K562 (cell line): ENCODE data around the gene PTPN7. TPM values are rescaled to one million over a fixed set of nuclear protein-coding genes. Genes with fewer than 3 reads are reported as not detected.

ENCODE experiments used
- CREB1 ChIP-seq, 2 experiments: sonication (generic) in 1 of 2; formaldehyde crosslinking in 1 of 2; IDR thresholded peaks; 2 replicates each; pipeline versions ENCODE4 v1.6.1 to v1.8.0; 2012 to 2022; ENCODE audit warnings: inconsistent platforms in 1 of 2, mild to moderate bottlenecking in 1 of 2, missing genetic modification reagents in 1 of 2, moderate library complexity in 1 of 2
- CREB3 ChIP-seq: fragments of 450-650 bp; conservative IDR thresholded peaks from 2 replicates; pipeline ENCODE4 v1.6.1; 2016; ENCODE audit warnings: missing genetic modification characterization, low read depth, mild to moderate bottlenecking, missing compliant biosample characterization, moderate library complexity
- GTF2E2 ChIP-seq: fragments of 200-800 bp; sonication (Bioruptor generic); IDR thresholded peaks from 2 replicates; pipeline ENCODE4 v1.6.1; 2016; ENCODE audit warnings: missing genetic modification characterization, missing compliant biosample characterization
- PRMT5 ChIP-seq: sonication (generic); formaldehyde crosslinking; IDR thresholded peaks from 2 replicates; pipeline ENCODE4 v1.5.0; 2020; ENCODE audit warnings: missing genetic modification reagents
- RREB1 ChIP-seq: fragments of 250-450 bp; sonication (Bioruptor Pico); IDR thresholded peaks from 2 replicates; pipeline ENCODE4 v1.4.0; 2020
- ZNF398 ChIP-seq: fragments of 250-450 bp; sonication (Bioruptor Pico); IDR thresholded peaks from 2 replicates; pipeline ENCODE4 v1.8.0; 2021; ENCODE audit warnings: moderate library complexity, mild to moderate bottlenecking, inconsistent platforms
- ZNF584 ChIP-seq: fragments of 200-800 bp; sonication (Bioruptor generic); IDR thresholded peaks from 2 replicates; pipeline ENCODE4 v1.6.1; 2016; ENCODE audit warnings: low read depth, mild to moderate bottlenecking, missing genetic modification characterization, missing compliant biosample characterization
- polyA plus RNA-seq, 8 experiments: library from polyadenylated mRNA; depleted of rRNA in 4 of 8; stranded (reverse) in 5 of 8; unstranded in 3 of 8; fragments of >200 nt; fragmentation: Nextera tagmentation in 2 of 8; fragmentation: Illumina TruSeq in 1 of 8; extraction: Ambion mirVana in 2 of 8; extraction: Trizol in 1 of 8; gene quantifications; 2 replicates each; pipeline versions ENCODE4 v1.2.1 to v1.2.3, GENCODE V29; 2011 to 2014; ENCODE audit warnings: inconsistent platforms in 1 of 8, missing spikeins in 1 of 8
- total RNA-seq, 7 experiments: library from RNA; depleted of rRNA in 6 of 7; stranded (reverse); fragments of >200 nt in 6 of 7; fragmentation: Illumina TruSeq in 2 of 7; extraction: Trizol in 2 of 7; gene quantifications; 2 replicates each; pipeline versions ENCODE4 v1.2.1 to v1.2.3, GENCODE V29; 2011 to 2021; ENCODE audit warnings: low replicate concordance in 1 of 7

The PTPN7 gene
- total and polyA plus RNA-seq, 9 of the 15 experiments (the other 6 are each of a cell fraction or from before 2014, with no cell fraction given), result 18.7 to 144 (median 120) TPM

GRCh38 chr1:202159534-202160371, 649 bp downstream of the PTPN7 start (continued):
- TF ChIP-seq CREB3 (tag) (peak; percentile 27; the same call in 1 of the 2 replicates), CREB1 (IDR thresholded peaks at IDR 0.05) (peak; percentile 78), CREB1 (CRISPR knock-in tag; IDR thresholded peaks at IDR 0.05) (peak; percentile 75), ZNF584 (CRISPR knock-in tag) (peak; percentile 87), ZNF398 (no peak), RREB1 (peak; percentile 19; the same call in 1 of the 2 replicates), PRMT5 (no peak), GTF2E2 (tag) (peak; percentile 69)
